ENCODE measurements around the gene CHRND. TPM values are rescaled to one million over a fixed set of nuclear protein-coding genes. Genes with fewer than 3 reads are reported as not detected.
A peak's percentile ranks its signal among the peaks of the same experiment; 100 is the strongest.

Gene CHRND
- total RNA-seq, 1 donor from 2014 or later: not detected

GRCh38 chr2:232498452-232498851 lies 27.5 kb upstream of the CHRND start:
- Histone ChIP-seq H3K4me3 (no peak overlapping the region), H3K27me3 (ENCODE audit: low read depth) (peaks cover 30% of the 10 kb centered on the region), H3K27ac (replicated peaks) (no peak overlapping the region), H3K4me1 (peaks cover 19% of the 10 kb centered on the region), H3K9me3 (replicated peaks) (no peaks in the 10 kb centered on the region), H3K36me3 (no peaks in the 10 kb centered on the region)
- intact Hi-C loops (cut with micrococcal nuclease): no loop called here
- no peak for DNase-seq
- TF ChIP-seq CTCF (IDR thresholded peaks at IDR 0.05; ENCODE audit: borderline replicate concordance): no peak

- Histone ChIP-seq H3K27ac (replicated peaks) (no peak overlapping the region), H3K4me1 (peaks cover 23% of the 10 kb centered on the region), H3K36me3 (no peaks in the 10 kb centered on the region), H3K4me3 (no peak overlapping the region), H3K9me3 (replicated peaks) (no peaks in the 10 kb centered on the region), H3K27me3 (ENCODE audit: low read depth) (peaks cover 56% of the 10 kb centered on the region)
- intact Hi-C loops (cut with micrococcal nuclease): no loop called here
- DNase-seq: no peak
- TF ChIP-seq CTCF (IDR thresholded peaks at IDR 0.05; ENCODE audit: borderline replicate concordance): no peak
Observed at GRCh38 chr2:232501331-232501771, 24.6 kb upstream of the CHRND start.

- H3K36me3 ChIP-seq: no peaks in the 10 kb centered on the region
- no peak overlapping the region for H3K27ac ChIP-seq (replicated peaks)
- TF ChIP-seq CTCF (IDR thresholded peaks at IDR 0.05; ENCODE audit: borderline replicate concordance): no peak
Observed at GRCh38 chr2:232501794-232502390, 24.1 kb upstream of the CHRND start.

DNA sequence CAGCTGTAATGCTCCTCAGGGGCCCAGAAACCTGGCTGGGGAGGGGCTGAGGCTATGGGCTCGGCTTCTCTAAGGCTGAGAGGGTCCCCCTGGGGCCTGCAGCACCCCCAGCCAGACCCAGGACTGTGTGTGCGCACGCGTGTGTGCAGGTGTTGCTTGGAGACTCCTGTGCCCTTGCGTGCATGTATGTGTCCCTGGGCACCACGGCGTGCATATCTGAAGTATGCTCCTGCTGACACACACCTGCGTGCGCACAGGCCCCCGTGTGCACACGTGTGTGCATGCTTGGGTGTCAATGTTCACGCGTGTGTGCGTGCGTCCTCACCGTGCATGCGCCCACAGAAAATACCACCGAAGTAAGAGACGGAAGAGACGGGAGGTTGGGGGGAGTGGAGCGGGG lies 23.4 kb upstream of the CHRND start:
- Histone ChIP-seq H3K9me3 (replicated peaks) (no peaks in the 10 kb centered on the region), H3K36me3 (no peaks in the 10 kb centered on the region), H3K4me3 (no peak overlapping the region), H3K27ac (replicated peaks) (no peak overlapping the region), H3K27me3 (ENCODE audit: low read depth) (peaks cover 56% of the 10 kb centered on the region), H3K4me1 (peaks cover 23% of the 10 kb centered on the region)
- no peak for DNase-seq
- TF ChIP-seq CTCF (IDR thresholded peaks at IDR 0.05; ENCODE audit: borderline replicate concordance): no peak
- intact Hi-C loops (cut with micrococcal nuclease): no loop called here

More at GRCh38 chr2:232501794-232502390, 24.1 kb upstream of the CHRND start:
- H3K9me3 ChIP-seq (replicated peaks): no peaks in the 10 kb centered on the region
- H3K4me1 ChIP-seq: peaks cover 23% of the 10 kb centered on the region
- H3K4me3 ChIP-seq: no peak overlapping the region
- no peak for DNase-seq
- H3K27me3 ChIP-seq (ENCODE audit: low read depth): peaks cover 56% of the 10 kb centered on the region
- intact Hi-C loops (cut with micrococcal nuclease): no loop called here

DNA sequence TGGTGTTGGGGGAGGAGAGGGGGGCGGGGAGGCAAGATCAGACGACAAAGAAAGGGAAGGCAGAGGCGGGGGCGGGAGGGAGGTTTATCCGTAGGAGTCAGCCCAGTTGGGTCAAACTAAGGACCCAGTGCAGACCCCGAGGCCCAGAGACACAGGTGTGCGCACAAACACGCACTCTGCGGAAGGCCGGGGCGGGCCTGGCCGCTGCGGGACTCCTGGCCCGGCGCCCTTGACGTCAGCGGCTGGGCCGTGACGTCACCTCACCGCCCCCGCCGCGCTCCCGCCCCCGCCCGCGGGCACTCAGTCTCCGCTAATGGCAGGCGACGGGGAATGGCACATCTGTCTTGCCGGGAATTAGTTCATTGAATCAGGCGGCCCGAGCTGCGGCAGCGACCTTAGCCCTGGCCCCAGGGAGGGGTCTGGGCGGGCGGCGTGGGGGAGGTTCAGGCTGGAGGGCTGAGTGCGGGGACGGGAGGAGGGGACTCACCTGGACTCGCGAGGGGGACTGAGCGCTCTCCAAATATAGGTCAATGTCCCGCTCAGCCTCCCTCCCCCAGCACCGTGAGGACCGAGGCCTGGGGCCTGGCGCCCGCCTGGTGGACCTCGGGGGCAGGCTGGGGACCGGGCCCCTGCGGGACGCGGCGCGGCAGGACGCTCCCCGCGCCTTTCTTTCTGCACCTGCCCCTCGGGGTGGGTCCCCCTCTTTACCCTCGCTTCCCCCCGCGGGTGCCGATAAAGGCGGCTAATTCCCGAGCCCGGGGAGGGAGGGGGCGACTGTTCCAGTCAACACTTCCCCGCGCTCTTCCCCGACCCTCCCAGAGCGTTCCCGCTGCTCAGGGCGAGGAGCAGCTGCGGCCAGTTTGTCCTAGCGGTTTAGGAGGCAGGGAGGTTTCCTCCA lies 22.8 kb upstream of the CHRND start:
- H3K27ac ChIP-seq (replicated peaks): no peak overlapping the region
- intact Hi-C loops (cut with micrococcal nuclease): no loop called here

More for the DNA sequence above, 22.8 kb upstream of the CHRND start:
- no peak for TF ChIP-seq CTCF (IDR thresholded peaks at IDR 0.05; ENCODE audit: borderline replicate concordance)
- no peaks in the 10 kb centered on the region for H3K9me3 ChIP-seq (replicated peaks)
- H3K27me3 ChIP-seq (ENCODE audit: low read depth): peaks cover 60% of the 10 kb centered on the region
- H3K4me3 ChIP-seq: peak overlapping the region; percentile 67
- H3K4me1 ChIP-seq: peaks cover 23% of the 10 kb centered on the region
- no peak for DNase-seq
- no peaks in the 10 kb centered on the region for H3K36me3 ChIP-seq

Measured in left ventricle myocardium inferior (tissue), 1 donor.